Parathyroid adenoma (tissue), 2 donors: ENCODE data around the gene RCOR3.
A peak's percentile ranks its signal among the peaks of the same experiment; 100 is the strongest.

Experiments
- H2AFZ ChIP-seq: fragments of 300-600 bp; sonication (generic); one replicate; pipeline ENCODE4 v1.7.0; 2017; ENCODE audit warnings: antibody characterized with exemption, mild to moderate bottlenecking
- H3K27ac ChIP-seq: fragments of 300-600 bp; sonication (generic); one replicate; pipeline ENCODE4 v1.7.0; 2017
- H3K27me3 ChIP-seq: fragments of 300-600 bp; sonication (generic); one replicate; pipeline ENCODE4 v1.7.0; 2017; ENCODE audit warnings: low read length; ENCODE audit not compliant: control insufficient read depth, insufficient read depth
- H3K36me3 ChIP-seq: fragments of 300-600 bp; sonication (generic); one replicate; pipeline ENCODE4 v1.7.0; 2017; ENCODE audit warnings: low read length; ENCODE audit not compliant: control insufficient read depth, insufficient read depth
- H3K4me1 ChIP-seq: fragments of 300-600 bp; sonication (generic); one replicate; pipeline ENCODE4 v1.7.0; 2017; ENCODE audit warnings: control low read depth
- H3K4me2 ChIP-seq: fragments of 300-600 bp; sonication (generic); one replicate; pipeline ENCODE4 v1.7.0; 2017; ENCODE audit warnings: low read length
- H3K4me3 ChIP-seq: fragments of 300-600 bp; sonication (generic); one replicate; pipeline ENCODE4 v1.7.0; 2017; ENCODE audit warnings: low read depth, low read length
- H3K79me2 ChIP-seq: fragments of 300-600 bp; sonication (generic); one replicate; pipeline ENCODE4 v1.7.0; 2017; ENCODE audit warnings: control low read depth
- H3K9ac ChIP-seq: fragments of 300-600 bp; sonication (generic); one replicate; pipeline ENCODE4 v1.7.0; 2017; ENCODE audit warnings: mild to moderate bottlenecking
- H3K9me3 ChIP-seq: fragments of 300-600 bp; sonication (generic); one replicate; pipeline ENCODE4 v1.7.0; 2017; ENCODE audit warnings: low read length; ENCODE audit not compliant: control insufficient read depth
- CTCF ChIP-seq: fragments of 300-600 bp; sonication (generic); IDR thresholded peaks from one replicate; pipeline ENCODE4 v1.7.0; 2017; ENCODE audit warnings: antibody characterized with exemption, mild to moderate bottlenecking
- donor health status: primary hyperparathyroidism.

Gene RCOR3

GRCh38 chr1:211324992-211325775 lies 66.0 kb downstream of the RCOR3 start:
- Histone ChIP-seq H3K27ac (no peak overlapping the region), H2AFZ (no peak overlapping the region), H3K27me3 (no peaks in the 10 kb centered on the region), H3K4me1 (no peaks in the 10 kb centered on the region), H3K9me3 (no peaks in the 10 kb centered on the region), H3K9ac (no peak overlapping the region), H3K36me3 (no peaks in the 10 kb centered on the region), H3K79me2 (no peaks in the 10 kb centered on the region), H3K4me3 (no peak overlapping the region), H3K4me2 (no peak overlapping the region)
- no peak for TF ChIP-seq CTCF

DNA sequence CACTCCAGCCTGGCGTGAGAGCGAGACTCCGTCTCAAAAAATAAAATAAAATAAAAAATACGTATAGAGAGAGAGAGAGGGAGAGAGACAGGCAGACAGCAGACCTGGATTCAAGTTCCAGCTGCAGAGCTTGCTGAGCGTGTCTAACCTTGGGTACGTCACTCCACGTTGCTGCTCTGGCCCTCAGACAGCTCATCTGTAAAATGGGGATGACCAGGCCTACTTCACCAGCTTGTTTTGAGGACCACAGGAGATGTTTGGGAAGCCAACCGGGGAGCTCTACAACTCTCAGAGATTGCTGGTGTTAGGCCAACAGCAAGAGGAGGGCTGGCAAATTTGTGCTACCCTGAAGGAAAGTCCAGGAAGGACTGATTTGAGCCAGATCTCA lies 67.0 kb downstream of the RCOR3 start:
- Histone ChIP-seq H3K27ac (peak overlapping the region; percentile 6), H3K4me3 (peak overlapping the region; percentile 23), H3K4me2 (peak overlapping the region; percentile 85), H3K79me2 (no peaks in the 10 kb centered on the region), H3K9me3 (no peaks in the 10 kb centered on the region), H3K9ac (no peak overlapping the region), H3K4me1 (no peaks in the 10 kb centered on the region), H3K27me3 (no peaks in the 10 kb centered on the region), H3K36me3 (no peaks in the 10 kb centered on the region), H2AFZ (peak overlapping the region; percentile 77)
- no peak for TF ChIP-seq CTCF

GRCh38 chr1:211326528-211327345 lies 67.6 kb downstream of the RCOR3 start, which contains the start of gene TRAF5:
Gene TRAF5, plus strand, starts transcription at chr1:211326833. Its CDS starts 26,407 bp downstream, at chr1:211353240.
- H3K4me1 ChIP-seq = no peaks in the 10 kb centered on the region
- H2AFZ ChIP-seq = peak within 1 kb of the TSS; percentile 77
- no peak for TF ChIP-seq CTCF
- H3K9me3 ChIP-seq = no peaks in the 10 kb centered on the region
- H3K27me3 ChIP-seq = no peaks in the 10 kb centered on the region
- H3K36me3 ChIP-seq = no peaks in the 10 kb centered on the region
- peak within 1 kb of the TSS; percentile 50 for H3K4me3 ChIP-seq
- no peaks in the 10 kb centered on the region for H3K79me2 ChIP-seq
- peak within 1 kb of the TSS; percentile 85 for H3K4me2 ChIP-seq
- H3K9ac ChIP-seq = no peak within 1 kb of the TSS
- H3K27ac ChIP-seq = peak within 1 kb of the TSS; percentile 6

DNA sequence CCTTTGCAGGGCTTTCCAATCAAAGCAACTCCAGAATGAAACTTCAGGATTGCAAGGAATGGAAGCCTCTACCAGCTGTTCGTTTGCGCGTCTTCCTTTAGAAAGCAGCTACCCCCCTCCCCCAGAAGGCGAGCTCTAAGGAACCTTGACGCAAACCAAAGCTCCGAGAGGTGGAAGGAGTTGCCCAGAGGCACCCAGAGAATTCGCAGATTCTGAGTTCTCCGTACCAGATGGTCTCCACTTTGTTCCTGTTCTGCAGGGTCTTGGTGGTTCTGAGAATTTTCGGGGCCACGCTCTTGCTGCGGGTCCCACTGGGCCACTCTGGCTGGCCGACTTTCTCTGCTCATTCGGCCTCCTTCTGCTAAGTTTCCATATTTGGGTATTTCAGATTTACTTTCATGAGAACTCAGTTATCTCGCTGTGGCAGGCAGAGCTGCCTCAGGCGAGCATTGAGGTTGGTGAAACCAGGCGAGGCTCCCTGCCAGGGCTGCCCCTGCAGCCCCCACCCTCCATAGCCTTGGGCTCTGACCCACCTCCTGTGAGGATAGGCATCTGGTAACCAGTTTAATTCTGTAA lies 68.3 kb downstream of the RCOR3 start:
- H3K4me1 ChIP-seq = no peaks in the 10 kb centered on the region
- no peak overlapping the region for H3K9ac ChIP-seq
- H3K79me2 ChIP-seq = no peaks in the 10 kb centered on the region
- H2AFZ ChIP-seq = peak overlapping the region; percentile 68
- no peaks in the 10 kb centered on the region for H3K27me3 ChIP-seq
- no peak for TF ChIP-seq CTCF
- peak overlapping the region; percentile 50 for H3K4me3 ChIP-seq
- H3K27ac ChIP-seq = no peak overlapping the region
- peak overlapping the region; percentile 85 for H3K4me2 ChIP-seq
- no peaks in the 10 kb centered on the region for H3K9me3 ChIP-seq
- no peaks in the 10 kb centered on the region for H3K36me3 ChIP-seq
